LNCAP (cell line): Measurements from ENCODE around the gene KCNAB2.

Experiments used
- TF ChIP-seq, protein P1 (sequence below): fragments of 450-650 bp; IDR thresholded peaks from 2 replicates; pipeline ENCODE4 v1.5.1; 2017; ENCODE audit warnings: mild to moderate bottlenecking

Gene KCNAB2

DNA sequence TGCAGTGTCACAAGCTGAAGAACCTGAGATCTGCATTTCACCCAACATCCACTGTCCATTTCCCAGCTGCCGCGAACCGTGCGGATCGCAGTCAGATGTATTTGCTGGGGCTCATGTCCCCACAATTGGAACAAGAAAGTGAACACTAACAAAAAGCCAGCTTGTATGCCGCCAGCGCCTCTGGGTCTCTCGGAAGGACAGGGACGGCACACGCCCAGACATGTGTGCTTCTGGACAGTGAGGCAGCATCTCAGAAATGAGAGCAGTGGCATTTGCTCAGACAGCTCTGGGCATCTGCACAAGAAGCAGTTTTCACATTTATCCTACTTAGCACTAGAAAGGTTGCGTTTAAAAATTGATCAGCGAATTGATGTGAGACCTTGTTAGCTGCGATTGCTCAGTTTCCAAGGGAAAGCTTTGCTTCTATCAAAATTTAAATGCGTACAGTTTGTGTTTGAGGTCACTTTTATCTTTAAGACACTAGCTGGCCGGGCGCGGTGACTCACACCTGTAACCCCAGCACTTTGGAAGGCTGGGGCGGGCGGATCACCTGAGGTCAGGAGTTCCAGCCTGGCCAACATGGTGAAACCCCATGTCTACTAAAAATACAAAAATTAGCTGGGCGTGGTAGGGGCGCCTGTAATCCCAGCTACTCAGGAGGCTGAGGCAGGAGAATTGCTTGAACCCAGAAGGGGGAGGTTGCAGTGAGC lies 28.7 kb downstream of the KCNAB2 start:
- TF ChIP-seq, protein P1, sequence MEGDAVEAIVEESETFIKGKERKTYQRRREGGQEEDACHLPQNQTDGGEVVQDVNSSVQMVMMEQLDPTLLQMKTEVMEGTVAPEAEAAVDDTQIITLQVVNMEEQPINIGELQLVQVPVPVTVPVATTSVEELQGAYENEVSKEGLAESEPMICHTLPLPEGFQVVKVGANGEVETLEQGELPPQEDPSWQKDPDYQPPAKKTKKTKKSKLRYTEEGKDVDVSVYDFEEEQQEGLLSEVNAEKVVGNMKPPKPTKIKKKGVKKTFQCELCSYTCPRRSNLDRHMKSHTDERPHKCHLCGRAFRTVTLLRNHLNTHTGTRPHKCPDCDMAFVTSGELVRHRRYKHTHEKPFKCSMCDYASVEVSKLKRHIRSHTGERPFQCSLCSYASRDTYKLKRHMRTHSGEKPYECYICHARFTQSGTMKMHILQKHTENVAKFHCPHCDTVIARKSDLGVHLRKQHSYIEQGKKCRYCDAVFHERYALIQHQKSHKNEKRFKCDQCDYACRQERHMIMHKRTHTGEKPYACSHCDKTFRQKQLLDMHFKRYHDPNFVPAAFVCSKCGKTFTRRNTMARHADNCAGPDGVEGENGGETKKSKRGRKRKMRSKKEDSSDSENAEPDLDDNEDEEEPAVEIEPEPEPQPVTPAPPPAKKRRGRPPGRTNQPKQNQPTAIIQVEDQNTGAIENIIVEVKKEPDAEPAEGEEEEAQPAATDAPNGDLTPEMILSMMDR, result no peak

DNA sequence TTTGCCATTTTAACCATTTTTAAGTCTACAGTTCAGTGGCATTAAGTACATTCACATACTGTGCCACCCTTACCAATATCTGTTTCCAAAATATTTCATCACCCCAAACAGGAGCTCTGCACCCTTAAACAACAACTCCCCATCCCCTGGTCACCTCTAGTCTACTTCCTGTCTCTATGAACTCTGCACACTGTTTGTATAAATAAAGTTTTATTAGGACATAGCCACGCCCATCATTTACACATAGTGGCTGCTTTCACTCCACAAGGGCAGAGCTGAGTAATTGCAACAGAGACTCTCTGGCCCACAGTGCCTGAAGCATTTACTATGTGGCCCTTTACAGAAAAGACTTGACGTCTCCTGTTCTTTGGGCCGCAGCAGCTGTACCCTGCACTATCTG lies 30.1 kb downstream of the KCNAB2 start:
- TF ChIP-seq, protein P1, result no peak

DNA sequence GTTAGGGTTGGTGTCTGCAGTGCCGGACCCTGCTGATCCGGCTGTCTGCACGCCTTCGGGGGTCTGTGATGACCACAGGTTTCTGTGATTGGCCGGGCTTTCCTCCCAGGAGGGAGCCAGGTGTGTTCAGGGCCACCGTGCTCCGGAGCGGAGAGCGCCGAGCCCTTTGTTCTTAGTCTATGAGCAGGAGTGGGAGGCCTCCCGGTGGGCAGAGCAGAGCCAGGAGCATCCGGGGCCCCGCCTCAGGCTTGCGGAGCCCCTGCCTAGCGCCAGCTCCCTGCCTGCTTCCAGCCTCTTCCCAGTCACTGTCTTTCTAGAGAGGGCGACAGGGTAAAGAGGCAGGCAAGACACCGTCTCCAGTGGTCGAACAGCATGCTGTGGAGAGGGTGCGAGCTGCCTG lies 31.8 kb downstream of the KCNAB2 start:
- TF ChIP-seq, protein P1, result no peak

DNA sequence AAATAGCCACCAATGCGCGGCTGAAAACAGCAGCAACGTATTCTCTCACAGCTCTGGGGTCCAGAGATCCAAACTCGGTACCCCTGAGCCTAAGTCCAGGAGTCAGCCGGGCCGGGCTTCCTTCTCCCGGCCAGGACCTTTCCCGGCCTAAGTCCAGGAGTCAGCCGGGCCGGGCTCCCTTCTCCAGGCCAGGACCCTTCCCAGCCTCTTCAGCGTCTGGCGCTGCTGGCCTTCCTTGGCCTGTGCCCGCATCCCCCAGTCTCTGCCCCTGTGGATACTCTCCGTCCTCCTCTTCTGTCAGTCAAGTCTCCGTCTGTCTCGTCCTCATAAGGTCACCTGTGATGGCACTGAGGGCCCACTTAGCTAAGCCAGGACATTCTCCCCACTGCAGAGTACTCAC lies 32.2 kb downstream of the KCNAB2 start:
- TF ChIP-seq, protein P1, result no peak

DNA sequence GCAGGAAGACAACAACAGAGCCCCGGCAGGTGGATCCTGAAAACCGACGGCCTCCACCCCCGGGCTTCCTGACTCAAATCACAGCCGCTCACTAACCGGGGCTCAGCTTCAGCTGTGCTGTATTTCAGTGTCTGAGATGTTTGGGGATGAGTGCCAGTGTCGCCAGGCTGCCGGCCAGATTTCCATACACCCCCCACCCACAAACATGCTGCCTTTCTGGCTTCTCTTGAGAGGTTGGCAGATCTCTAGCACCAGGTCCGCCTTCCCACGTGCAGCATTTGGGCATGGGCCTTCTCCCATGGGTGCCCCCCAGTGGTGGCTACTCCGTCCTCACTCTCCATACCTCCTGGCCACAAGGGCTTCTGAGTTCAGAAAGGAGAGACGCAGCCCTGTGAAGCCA lies 34.8 kb downstream of the KCNAB2 start:
- TF ChIP-seq, protein P1, result peak; percentile 40; the same call in 1 of the 2 replicates

DNA sequence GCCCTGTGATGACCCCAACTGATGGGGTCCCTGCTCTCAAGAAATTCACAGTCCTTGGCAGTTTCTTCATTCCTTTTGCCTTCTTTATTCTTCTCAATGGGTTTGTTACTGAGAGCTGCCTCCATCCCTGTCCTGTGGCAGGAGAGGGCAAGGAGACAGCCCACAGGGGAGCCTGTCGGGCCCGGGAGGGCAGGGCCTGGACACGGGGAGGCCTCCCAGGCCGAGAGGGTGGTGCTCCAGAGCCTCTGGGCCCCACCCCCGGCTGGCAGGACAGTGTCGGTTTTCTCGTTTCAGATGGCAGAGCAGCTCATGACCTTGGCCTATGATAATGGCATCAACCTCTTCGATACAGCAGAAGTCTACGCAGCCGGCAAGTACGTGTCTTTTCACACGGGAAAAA lies 36.2 kb downstream of the KCNAB2 start:
- TF ChIP-seq, protein P1, result no peak

DNA sequence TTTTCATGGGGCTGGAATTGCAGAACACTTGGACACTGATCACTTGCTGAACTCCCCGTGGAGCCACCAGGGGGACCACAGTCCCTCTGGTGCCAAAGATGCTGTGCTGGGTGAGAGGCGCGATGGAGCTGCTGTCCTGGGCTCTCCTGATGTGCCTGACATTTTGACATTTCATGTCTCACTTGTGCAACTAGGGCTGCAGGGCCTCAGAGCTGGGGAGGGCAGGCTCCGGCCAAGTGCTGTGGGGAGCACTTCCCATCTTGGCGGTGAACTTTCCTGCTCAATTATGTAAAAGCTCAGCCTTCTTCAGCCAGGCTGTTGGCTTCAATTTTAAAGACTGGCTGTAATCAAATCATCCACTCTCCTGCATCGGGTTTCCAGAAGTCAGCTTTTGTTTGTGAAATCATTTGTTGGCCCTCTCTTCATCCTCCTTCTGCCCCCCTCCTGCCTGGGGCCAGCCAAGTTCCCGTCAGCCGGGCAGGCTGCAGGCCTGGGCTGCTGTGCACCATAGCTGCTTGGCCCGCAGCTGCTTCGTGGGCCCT lies 36.8 kb downstream of the KCNAB2 start:
- TF ChIP-seq, protein P1, result no peak
